ENCODE measurements around the gene IFFO2.

Gene IFFO2

DNA sequence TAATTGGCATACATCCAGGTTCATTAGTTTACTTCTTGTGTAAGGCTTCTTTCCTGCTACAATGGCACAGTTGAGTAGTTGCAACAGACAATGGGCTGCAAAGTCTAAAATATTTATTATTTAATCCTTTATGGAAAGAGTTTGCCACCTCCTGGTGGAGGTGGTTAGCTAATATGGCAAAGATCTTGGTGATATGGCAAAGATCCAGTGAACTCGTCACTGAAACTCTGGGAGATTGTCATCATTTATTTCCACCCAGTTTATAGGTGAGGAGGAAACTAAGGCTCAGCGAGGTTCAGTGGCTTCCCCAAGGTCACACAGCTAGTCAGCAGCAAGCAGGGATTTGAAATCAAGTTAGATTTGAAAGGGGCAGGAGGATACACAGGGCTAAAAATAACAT, 16.1 kb upstream of the IFFO2 start:
- no peak for DNase-seq (ENCODE audit: low read depth in 2 of 2)

DNA sequence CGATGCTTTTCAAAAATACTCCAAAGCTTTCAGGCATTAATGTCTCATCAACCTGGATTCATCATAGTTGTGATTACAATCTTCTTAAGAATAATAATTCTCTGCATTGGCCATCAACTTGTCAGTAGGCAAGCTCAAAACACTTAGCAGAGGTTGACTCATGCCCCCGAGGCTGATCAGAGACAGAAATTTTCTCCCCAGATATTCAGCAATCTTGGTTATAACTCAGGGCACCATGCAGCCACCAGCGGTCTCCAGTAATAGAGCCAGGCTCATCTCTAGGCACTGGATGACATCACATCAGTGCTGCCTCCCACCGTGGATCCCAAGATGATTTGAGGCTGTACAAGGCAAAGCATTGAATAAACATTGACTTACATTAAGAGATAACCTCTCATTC, 14.3 kb upstream of the IFFO2 start:
- DNase-seq (ENCODE audit: low read depth in 2 of 2): no peak

DNA sequence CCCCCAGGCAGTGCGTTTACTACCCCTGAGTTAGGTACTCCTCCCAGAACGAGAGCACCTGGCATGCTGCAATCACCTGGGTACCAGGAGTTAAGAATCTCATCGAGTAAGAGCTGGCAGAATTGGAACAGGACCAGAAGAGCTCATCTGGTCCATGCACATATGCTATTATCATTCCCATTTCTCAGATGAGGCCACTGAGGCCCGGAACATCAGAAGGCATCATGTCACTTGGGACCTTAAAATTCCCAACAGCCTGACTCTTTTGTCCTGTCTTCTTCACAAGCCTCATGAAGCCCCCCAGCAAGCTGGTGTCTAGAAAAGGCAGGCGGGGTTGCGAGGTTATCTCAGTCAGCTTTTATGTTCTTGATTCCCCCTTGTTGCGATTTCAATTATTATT, 13.9 kb upstream of the IFFO2 start:
- no peak for DNase-seq (ENCODE audit: low read depth in 2 of 2)

DNA sequence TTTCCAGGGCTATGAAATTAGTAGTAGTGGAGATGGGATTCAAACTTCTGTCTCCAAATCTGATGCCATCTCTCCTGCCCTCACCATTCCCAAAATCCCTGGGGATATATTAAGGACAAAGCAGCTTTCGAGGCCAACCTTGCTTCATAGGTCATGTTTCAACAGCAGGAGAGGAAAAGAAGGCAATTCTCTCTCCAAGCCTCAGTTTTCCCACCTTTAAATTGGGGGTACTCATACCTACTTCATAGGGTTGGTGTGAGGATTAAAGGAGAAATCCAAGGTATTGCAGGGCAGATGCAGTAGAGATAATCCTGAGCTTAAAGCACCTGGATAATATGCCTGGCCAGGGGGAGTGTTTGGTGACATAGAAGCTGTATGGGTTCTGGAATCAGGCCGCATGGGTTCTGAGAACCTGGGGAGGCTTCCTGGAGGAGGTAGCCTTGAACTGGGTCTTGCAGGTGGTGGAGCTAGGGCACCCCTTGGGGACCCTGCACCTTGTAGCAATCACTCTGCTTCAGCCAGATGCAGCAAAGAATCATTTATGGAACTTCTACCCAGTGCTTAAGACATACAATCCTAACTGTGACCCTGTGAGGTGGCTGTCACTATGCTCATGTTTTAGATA, 10.7 kb upstream of the IFFO2 start:
- DNase-seq (ENCODE audit: low read depth in 2 of 2): no peak

DNA sequence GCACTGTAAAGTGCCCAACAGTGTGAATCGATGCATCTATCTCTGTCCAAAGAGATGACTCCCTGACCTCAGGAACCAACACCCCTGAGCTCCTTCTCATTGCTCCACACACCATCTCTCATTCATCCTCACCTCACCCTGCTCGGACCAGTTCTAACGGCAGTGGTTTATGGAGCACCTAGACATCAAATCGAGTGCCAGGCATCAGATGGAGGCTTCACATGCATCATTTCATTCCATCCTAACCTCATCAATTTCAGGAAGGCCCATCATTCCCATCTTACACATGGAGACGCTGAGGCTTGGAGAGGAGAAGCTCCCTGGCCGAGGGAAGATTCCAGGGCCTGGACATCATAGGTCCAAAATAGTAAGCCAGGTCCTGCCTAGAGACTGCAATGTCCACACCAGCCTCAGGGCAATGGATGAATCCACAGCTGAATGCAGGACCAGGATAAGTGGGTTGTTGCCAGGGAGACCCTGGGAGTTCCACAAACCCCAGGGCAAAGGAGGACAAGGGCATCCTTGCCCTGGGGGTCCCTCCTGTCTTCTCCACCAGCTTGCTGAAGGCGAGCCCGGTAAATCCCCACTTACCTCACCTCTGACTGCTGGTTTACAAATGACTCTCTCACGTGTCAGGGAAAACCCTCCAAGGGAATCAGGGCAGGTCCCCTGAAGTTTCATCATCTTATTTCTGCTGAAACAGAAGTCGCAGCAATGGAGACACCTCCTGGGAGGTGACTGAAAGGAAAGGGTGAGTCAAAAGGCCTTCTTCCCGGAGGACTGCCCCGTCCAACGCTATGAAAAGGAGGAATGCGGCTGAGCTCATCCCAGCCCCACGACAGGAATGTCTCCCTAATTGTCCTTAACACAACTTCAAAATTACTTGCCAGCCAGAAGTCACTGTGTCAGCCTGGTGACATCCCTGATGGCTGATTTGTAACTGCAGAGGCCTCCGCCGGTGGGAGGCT, 9.0 kb upstream of the IFFO2 start:
- DNase-seq (ENCODE audit: low read depth in 2 of 2): no peak

DNA sequence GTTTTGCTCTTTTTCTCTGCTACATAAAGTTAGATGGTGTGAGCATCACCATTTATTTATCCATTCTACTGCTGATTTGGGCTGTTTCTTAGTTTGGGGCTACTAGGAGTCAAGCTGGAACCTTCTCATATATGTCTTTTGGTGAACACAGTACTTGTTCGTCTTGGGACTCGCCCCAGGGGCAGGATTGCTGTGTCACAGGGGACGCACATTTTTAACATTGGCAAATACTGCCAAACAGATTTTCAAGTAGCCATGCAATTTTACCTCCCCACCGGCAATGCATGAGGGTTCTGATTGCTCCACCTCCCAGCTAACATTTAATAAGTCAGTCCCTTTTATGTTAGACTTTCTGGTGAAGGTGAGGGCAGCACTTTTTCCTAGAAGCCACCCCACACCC, 7.5 kb upstream of the IFFO2 start:
- DNase-seq (ENCODE audit: low read depth in 2 of 2): no peak

DNA sequence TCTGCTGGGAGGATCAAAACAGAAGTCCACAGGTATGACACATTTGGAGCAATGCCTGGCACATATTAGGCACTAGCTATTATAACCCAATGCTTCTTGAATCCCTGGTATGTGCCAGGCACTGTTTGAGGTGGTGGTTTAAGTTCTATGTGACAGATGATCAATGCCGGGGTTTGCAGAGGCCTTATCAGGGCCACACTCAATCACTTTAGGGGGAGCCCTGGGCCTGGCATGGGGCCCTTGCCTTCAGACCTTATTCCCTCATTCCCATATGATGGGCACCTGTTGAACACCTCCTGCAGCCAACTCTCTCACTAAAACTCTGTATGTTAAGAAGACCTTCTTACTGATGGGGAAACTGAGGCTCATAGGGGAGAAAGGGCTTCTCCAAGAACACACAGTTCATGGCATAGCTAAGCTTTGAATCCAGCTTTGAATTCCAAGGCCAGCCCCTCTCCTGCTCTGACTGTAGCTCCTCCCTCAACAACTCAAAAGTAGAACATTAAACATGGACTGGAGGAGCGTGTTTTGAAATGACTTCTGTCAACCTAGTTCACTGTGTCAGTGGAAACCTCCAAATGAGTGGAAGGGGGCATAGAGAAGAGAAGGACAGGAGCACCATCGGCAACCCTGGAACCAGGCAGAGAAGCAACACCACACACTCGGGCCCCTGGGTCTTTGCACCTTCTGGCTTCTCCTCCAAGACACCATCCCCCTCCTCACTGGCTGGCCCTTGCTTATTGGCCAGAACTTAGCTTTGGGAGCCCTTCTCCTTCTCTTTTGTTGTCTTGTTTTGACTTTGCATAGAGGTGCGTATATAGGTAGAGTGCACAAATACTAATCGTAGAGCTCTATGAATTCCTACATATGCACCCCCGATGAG, 6.6 kb upstream of the IFFO2 start:
- no peak for DNase-seq (ENCODE audit: low read depth in 2 of 2)

DNA sequence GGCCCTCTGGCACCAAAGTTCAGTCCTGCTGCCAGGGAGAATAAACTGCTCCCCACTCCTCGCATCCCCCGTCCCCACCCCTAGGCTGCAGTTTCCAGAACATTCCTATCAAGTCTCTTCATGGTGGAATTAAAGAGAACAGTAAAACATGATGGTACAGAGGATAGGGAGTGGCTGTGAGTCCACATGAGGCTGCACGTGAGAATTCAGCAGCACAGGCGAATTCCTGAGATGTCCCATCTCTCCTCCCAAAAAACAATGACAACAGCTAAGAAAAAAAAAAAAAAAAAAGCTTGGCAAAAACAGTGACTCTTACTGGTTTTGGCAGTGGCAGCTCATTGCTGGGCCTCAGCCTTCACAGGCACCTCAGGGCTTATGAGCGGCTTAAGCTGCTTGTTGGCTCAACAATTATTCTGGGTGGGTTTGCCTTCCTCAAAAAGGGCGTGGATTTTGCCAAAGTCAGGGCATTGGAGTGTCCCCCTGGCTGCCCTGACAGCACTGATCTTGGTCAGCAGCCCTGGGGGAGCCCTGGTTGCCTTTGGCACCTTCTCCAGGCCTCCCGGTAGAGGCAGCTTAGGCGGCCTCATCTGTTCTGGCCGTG, 5.7 kb upstream of the IFFO2 start:
- no peak for DNase-seq (ENCODE audit: low read depth in 2 of 2)

DNA sequence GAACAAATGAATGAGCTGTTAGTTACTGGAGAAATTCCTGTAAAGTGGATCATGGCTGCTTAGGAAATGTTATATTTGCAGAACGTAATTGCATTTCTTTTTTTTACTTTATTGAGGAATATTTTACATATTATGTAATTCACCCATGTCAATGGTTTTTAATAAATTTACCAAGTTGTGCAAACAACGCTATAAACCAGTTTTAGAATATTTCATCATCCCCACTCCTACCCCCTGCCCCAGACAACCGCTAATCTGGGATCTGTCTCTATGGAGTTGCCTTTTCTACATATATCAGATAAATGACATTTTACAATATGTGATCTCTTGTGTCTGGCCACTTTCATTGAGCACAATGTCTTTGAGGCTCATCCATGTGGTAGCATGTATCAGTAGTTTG, 4.3 kb upstream of the IFFO2 start:
- no peak for DNase-seq (ENCODE audit: low read depth in 2 of 2)

DNA sequence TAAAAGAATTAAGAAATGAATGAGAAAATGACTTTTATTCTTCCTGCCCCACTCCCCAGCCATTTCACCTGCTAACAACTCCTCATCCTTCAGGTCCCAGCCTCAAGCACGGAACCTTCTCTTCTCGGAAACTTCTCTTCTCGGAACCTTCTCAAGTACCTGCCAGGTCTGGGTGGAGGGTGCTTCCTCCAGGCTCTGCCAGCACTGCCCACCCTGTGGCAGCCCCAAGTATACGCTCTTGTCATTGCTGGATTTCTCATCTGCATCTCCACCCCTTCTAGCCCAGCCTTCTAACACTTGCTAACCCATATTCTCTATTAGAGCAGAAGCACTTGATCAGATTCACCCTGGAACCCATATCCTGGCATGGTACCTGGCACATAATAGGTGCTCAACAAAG, 3.9 kb upstream of the IFFO2 start:
- no peak for DNase-seq (ENCODE audit: low read depth in 2 of 2)

DNA sequence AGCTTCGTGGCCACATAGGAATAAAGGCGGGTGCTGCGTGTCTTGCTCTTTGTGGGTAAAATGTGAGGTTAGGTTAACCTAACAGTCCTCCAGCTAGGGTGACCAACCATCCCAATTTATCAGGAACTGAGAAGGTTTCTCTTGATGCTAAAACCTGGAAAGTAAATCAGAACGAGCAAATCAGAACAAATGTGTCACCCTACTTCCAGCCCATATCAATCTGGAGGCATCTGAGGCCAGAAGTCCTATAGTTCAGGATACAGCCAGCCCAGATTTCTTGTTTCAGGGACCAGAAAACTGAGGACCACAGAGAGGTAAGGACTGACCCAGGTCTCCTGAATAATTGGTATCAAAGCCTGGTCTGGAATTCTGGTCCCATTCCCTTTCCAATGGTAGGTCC, 3.1 kb upstream of the IFFO2 start:
- no peak for DNase-seq (ENCODE audit: low read depth in 2 of 2)

DNA sequence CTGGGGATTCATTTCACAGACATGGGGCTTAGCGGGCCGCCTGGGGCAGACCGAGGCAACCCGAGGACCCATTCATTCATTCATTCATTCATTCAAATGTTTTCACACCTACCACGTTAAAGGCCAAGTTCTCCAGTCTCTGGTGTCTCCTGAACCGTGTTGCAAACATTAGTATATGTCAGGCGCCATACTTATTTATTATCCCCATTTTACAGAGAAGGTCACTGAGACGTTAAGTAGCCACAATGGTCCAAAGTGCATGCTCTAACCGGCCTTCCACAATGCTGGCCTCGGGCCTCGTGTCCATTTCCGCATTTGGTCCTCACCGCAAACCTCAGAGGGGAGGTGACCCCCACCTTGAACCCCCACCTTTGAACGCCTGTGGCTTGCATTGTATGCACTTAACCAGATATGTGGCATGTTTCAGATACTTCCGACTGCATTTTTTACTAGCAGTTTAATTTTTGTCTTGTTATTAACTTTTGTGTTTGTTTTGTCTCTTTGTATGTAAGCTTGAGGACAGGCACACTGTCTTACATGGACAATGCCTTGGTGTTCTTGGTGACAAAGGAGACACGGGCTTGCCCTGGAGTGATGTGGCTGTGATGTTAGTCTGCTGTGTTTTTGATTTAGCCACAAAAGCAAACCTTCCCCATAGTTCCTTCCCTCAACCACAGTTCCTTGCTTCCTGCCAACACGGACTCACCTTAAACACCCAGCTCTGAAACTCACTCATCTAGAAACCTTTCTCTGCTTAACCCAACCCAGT, 1.2 kb upstream of the IFFO2 start:
- DNase-seq (ENCODE audit: low read depth in 2 of 2): no peak

DNA sequence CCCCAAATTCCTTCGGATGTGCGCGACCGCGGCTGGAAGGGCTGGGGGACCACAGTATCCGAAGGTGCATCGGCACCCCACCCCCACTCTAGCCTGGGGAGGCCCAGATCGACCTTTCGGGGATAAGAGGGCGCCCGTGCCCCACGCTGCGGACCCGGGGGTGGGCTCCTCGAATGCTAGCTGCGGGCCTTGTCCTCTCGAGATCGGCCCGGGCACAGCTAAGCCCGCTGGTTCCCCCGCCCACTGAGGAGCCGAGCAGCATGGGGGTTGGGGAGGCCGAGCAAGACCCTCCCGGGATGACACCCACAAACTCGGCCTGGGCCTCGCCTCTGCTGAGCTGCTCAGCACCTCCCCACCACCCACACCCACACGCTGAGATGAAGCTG, 653 bp upstream of the IFFO2 start:
- DNase-seq (ENCODE audit: low read depth in 2 of 2): no peak

DNA sequence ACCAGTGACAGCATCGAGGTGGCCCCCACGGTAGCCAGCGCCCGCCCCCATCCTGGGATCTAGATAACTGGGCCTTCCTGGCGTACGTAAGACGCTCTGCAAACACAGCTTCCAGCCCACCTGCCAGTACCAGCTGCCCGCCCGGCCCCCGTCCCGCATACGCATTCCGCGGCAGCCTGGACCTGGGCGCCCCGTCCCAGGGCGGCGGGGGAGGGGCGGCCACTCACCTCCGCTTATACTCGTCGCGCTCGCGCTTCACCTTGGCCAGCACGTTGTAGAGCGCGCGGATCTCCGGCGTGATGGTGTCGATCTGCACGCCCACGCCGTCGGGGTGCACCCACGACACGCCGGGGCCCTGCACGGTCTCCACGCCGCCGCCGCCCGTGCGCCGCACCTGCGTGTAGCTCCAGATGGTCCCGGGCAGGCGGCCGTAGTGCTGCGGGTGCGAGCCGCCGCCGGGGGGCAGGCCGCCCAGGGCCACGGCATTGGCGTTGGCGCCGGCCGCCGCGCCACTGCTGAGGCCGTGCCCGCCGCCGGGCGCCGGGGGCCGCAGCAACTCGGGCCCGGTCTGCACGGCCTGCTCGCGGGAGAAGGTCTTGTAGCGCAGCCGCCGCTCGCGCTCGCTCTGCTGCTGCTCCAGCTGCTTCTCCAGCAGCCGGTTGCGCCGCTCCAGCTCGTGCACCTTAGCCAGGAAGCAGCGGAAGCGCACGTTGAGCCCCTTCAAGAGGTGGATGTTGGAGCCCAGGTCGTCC, 859 bp downstream of the IFFO2 start:
- DNase-seq (ENCODE audit: low read depth in 2 of 2): peak in 1 of 2 experiments; percentile 40

DNA sequence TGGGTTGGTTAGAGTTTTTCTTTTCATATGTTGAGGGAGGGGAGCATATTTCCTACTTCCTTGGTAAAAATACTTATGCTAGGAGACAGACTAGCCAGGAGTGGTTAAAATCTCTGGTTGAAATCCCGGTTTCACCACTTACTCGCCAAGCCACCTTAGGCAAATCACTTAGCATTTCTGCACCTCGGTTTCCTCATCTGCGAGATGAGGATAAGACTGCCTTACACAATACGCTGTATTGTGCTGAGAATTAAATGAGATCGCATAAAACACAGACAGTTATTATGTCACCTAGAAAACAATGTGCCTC, 1.4 kb downstream of the IFFO2 start:
- DNase-seq (ENCODE audit: low read depth in 2 of 2): no peak

DNA sequence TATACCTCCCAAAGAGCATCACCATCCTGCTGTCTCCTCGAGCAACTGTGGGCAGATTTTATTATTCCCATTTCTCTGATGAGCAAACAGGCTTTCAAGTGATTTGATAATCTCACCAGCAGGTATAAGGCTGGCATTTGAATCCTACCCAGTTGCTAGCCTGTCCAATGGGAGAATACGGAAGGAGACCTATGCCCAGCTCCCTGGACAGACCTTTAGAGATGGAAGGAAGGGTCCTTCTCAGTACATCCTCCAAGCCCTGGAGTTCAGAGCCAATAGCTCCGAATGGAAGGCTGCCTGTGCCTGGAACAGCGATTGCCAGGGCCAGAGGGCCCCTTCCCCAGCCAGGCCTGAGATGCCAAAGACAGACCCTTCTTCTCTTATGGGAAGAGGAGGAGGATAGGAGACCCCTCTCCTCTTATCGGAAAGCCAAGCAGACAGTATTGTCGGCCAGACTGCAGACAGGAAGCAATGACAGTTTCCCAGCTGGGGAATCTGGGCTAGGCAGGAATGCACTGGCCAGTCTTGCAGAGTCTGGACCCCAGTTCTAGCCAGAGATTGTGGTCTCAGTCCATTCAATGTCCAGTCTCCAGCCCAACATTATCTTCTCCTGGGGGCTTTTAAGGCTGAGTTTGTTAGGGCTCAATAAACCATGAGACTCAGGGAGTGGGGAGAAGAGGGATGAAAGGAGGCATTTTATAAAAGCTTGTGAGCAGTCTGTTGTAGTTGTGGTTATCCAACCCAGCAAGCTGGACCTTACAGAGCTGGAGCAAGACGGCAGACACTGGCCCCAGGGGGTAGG, 2.0 kb downstream of the IFFO2 start:
- no peak for DNase-seq (ENCODE audit: low read depth in 2 of 2)

DNA sequence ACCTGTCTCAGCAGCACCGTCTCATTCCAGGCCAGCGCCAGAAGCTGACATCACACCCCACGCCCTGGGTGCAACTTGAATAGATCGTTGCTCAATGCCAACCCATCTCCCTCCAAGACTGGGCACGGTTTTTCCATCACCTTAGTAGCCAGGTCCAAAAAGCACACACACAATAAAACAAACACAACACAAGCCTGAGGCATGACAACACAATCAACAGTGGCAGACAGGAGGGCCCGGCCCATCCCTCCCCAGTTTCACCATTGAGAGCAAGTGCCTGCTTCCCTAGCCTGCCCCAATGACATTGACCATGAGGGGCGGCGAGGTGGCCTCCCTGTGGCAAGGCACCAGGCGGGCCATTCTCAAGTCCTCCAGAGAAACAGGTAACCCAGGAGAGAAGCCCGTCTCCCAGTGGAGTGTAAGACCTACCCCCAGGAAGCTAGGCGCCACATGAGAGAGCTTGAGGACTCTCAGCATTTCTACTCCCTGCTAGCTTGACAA, 2.7 kb downstream of the IFFO2 start:
- no peak for DNase-seq (ENCODE audit: low read depth in 2 of 2)

DNA sequence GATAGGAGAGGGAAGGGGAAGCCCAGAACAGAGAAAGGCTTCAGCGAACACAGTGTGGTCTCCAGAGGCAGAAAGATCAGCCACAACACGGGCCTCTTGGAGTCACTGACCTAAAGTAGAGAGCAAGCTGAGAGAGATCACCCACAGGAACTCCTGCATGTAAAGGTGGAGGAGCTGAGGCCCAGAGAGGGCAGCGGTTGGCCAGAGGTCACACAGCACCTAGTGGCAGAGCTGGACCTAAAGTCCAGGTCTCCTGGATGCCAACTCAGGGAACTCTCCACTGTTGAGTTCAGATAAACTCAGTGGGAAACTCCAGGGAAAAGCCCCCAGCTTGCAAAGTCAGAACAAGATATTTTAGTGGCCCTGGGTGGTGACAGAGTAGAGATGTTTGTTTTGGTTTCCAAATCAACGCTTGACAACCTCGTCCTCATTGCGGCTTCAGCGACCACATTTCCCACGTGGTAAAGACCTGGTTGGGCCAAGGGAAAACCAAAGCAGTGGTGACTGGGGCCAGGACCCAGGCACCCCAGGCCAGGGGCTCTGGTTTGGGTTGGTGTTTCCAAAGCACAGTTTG, 4.6 kb downstream of the IFFO2 start:
- DNase-seq (ENCODE audit: low read depth in 2 of 2): peak; percentile 55 to 75

DNA sequence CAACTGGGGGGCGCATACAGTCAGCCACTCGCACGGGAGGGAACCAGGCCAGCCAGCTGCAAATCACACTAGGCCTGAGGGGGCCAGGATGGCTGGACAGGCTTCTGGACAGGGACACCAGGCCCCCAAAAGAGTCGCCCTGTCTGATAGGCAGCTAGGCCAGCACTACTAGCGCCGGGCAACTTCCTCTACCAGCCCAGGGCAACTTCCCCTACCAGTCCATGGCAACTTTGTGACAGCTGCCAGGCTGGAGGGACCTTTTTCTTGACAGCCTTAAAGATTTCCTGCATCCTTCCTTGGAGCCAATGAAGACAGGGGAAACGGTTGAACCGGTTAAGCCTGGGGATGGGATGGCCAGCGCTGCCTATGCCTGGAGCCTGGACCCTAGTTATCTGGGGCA, 5.1 kb downstream of the IFFO2 start:
- DNase-seq (ENCODE audit: low read depth in 2 of 2): no peak

All from stimulated activated CD4-positive, alpha-beta T cell treated with anti-CD3 and anti-CD28 coated beads, Interleukin-12 subunit alpha, Interleukin-12 subunit beta, amount 100 ng/mL, for 24 hours (primary cell).